HepG2 (cell line): Measurements from ENCODE around the gene DNAJB6.

ENCODE experiments used
- CBX5 ChIP-seq: sonication (generic); formaldehyde crosslinking; IDR thresholded peaks from 2 replicates; pipeline ENCODE4 v1.4.0; 2020; ENCODE audit warnings: missing genetic modification reagents, borderline replicate concordance
- HES4 ChIP-seq: sonication (generic); formaldehyde crosslinking; IDR thresholded peaks from 2 replicates; pipeline ENCODE4 v1.9.0; 2021; ENCODE audit warnings: mild to moderate bottlenecking, missing genetic modification reagents, borderline replicate concordance
- IKZF4 ChIP-seq: sonication (generic); formaldehyde crosslinking; IDR thresholded peaks from 2 replicates; pipeline ENCODE4 v1.5.1; 2020; ENCODE audit warnings: borderline replicate concordance, mild to moderate bottlenecking, low read depth, missing genetic modification reagents; ENCODE audit errors: not compliant biosample characterization
- KLF16 ChIP-seq, 2 experiments: sonication (generic) in 1 of 2; formaldehyde crosslinking in 1 of 2; IDR thresholded peaks; 2 replicates each; pipeline versions ENCODE4 v1.6.1 to v1.8.0; 2016 to 2023; ENCODE audit warnings: missing genetic modification reagents in 2 of 2, missing compliant biosample characterization in 1 of 2
- MED1 ChIP-seq: sonication (generic); formaldehyde crosslinking; IDR thresholded peaks from 2 replicates; pipeline ENCODE4 v1.4.0; 2020; ENCODE audit warnings: missing genetic modification reagents
- RAD51 ChIP-seq: fragments of 450-650 bp; IDR thresholded peaks from 2 replicates; pipeline ENCODE4 v1.6.1; 2016; ENCODE audit warnings: borderline replicate concordance
- RBM22 ChIP-seq: fragments of 200-400 bp; formaldehyde crosslinking; optimal IDR thresholded peaks from 2 replicates; pipeline ENCODE3; 2017; ENCODE audit warnings: mild to moderate bottlenecking, low read length, moderate library complexity
- SP1 ChIP-seq, 2 experiments: fragments of 450-650 bp in 1 of 2; sonication (generic) in 1 of 2; formaldehyde crosslinking in 1 of 2; IDR thresholded peaks; 2 replicates each; pipeline versions ENCODE4 v1.4.0 to v1.6.1; 2016 to 2020; ENCODE audit warnings: missing genetic modification reagents in 1 of 2
- TBP ChIP-seq: sonication (generic); formaldehyde crosslinking; IDR thresholded peaks from 2 replicates; pipeline ENCODE4 v1.5.0; 2020; ENCODE audit warnings: missing genetic modification reagents
- ZNF562 ChIP-seq: sonication (generic); formaldehyde crosslinking; IDR thresholded peaks from 2 replicates; pipeline ENCODE4 v1.8.0; 2022; ENCODE audit warnings: missing genetic modification reagents, borderline replicate concordance
- TF ChIP-seq, protein P1 (sequence below): sonication (generic); formaldehyde crosslinking; IDR thresholded peaks from 2 replicates; pipeline ENCODE4 v1.5.0; 2020; ENCODE audit warnings: missing genetic modification reagents

DNA sequence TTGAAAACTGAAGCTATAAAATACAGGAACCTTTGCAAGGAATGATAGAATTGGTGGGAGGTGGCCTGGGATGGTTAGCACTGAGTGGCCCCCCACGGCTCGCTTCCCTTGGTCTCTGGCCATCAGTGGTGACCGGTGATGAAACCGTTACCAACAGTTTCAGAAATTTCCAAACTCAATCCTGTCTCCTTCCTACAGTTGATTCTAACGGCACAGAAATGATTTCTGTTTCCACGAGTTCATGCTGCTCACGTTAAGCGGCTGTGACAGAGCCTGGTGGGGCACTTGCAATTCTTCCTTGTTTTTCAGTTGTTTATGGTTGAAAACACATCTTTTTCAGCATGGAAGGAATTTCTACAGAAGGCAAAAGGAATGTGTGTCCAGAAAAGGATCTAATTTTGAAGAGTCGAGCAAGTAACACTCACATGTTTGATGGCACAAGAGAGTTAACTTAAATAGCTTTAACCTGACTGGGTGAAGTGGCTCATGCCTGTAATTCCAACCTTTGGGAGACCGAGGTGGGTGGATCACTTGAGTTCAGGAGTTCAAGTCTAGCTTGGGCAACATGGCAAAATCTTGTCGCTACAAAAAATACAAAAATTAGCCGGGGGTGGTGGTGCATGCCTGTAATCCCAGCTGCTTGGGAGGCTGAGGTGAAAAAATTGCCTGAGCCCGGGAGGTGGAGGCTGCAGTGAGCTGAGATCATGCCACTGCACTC is 100.1 kb downstream of the DNAJB6 start:
- TF ChIP-seq SP1 (IDR thresholded peaks at IDR 0.05): no peak
- TF ChIP-seq SP1 (CRISPR knock-in tag; IDR thresholded peaks at IDR 0.05): no peak
- no peak for TF ChIP-seq RBM22
- no peak for TF ChIP-seq IKZF4 (CRISPR knock-in tag)
- no peak for TF ChIP-seq KLF16 (CRISPR knock-in tag; IDR thresholded peaks at IDR 0.05)
- no peak for TF ChIP-seq HES4 (CRISPR knock-in tag)
- TF ChIP-seq MED1 (CRISPR knock-in tag): no peak
- no peak for TF ChIP-seq RAD51
- TF ChIP-seq, protein P1, sequence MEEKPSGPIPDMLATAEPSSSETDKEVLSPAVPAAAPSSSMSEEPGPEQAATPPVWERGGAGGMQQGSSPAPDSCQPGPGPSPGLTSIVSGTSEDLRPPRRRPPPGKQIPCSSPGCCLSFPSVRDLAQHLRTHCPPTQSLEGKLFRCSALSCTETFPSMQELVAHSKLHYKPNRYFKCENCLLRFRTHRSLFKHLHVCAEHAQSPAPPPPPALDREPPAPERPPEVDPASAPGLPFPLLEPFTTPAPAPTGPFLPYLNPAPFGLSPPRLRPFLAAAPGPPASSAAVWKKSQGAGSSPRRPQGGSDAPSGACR (CRISPR knock-in tag): no peak
- TF ChIP-seq CBX5 (CRISPR knock-in tag): no peak
- no peak for TF ChIP-seq TBP (CRISPR knock-in tag)
- TF ChIP-seq ZNF562 (CRISPR knock-in tag): no peak
